HepG2 (cell line): ENCODE results near the gene NAA16.

Experiments
- ARHGAP35 ChIP-seq: sonication (generic); formaldehyde crosslinking; IDR thresholded peaks from 2 replicates; pipeline ENCODE4 v1.9.0; 2022; ENCODE audit warnings: mild to moderate bottlenecking, inconsistent platforms, moderate library complexity, missing genetic modification reagents, borderline replicate concordance
- ARNT ChIP-seq: fragments of 450-650 bp; IDR thresholded peaks from 2 replicates; pipeline ENCODE4 v1.6.1; 2017
- CC2D1A ChIP-seq: sonication (generic); formaldehyde crosslinking; IDR thresholded peaks from 2 replicates; pipeline ENCODE4 v1.8.1; 2023; ENCODE audit warnings: mild to moderate bottlenecking, missing genetic modification reagents
- EP300 ChIP-seq, 3 experiments: sonication (generic) in 1 of 3; formaldehyde crosslinking in 1 of 3; IDR thresholded peaks; 2 replicates each; pipeline versions ENCODE4 v1.5.1 to v1.6.1; 2011 to 2020; ENCODE audit warnings: low read depth in 2 of 3, low read length in 2 of 3, borderline replicate concordance in 1 of 3, improper control_type of control experiment in 1 of 3, mild to moderate bottlenecking in 1 of 3, missing genetic modification reagents in 1 of 3, moderate library complexity in 1 of 3
- HDAC1 ChIP-seq: sonication (generic); formaldehyde crosslinking; IDR thresholded peaks from 2 replicates; pipeline ENCODE4 v1.5.1; 2020; ENCODE audit warnings: mild to moderate bottlenecking, missing genetic modification reagents
- MAF1 ChIP-seq: sonication (generic); formaldehyde crosslinking; IDR thresholded peaks from 2 replicates; pipeline ENCODE4 v1.5.0; 2020; ENCODE audit warnings: missing genetic modification reagents, borderline replicate concordance
- POLR2A ChIP-seq, 2 experiments: IDR thresholded peaks; 2 replicates each; pipeline ENCODE4 v1.6.1; 2011; ENCODE audit warnings: low read depth in 2 of 2, low read length in 2 of 2, mild to moderate bottlenecking in 1 of 2, moderate library complexity in 1 of 2; ENCODE audit not compliant: insufficient read depth in 1 of 2
- PTBP1 ChIP-seq: fragments of 200-400 bp; formaldehyde crosslinking; IDR thresholded peaks from 2 replicates; pipeline ENCODE4 v1.6.1; 2018; ENCODE audit warnings: low read length, low read depth; ENCODE audit not compliant: poor library complexity, severe bottlenecking
- TAF1 ChIP-seq: sonication (generic); formaldehyde crosslinking; IDR thresholded peaks from 2 replicates; pipeline ENCODE4 v1.4.0; 2020; ENCODE audit warnings: missing genetic modification reagents

DNA sequence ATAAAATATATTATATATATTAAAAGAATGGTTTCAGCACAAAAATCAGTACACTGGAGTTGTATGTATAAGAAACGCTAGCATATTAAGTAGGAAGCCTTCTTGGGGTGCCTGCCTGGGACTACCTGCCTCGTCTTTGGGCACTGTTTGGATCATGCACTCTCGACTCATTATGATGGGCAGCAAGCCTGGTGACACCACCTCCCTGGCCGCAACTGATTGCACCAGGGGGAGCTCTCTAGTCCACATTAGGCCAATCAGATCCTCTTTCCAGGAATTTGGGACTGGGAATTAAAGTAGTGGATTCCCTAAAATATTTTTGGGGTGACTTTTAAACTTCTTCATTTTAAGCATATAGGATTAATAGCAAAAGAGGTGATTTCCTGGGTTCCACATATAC, 90.3 kb downstream of the NAA16 start:
- TF ChIP-seq CC2D1A (CRISPR knock-in tag) (no peak), ARHGAP35 (CRISPR knock-in tag) (no peak), EP300 (IDR thresholded peaks at IDR 0.05; ENCODE audit: low read depth in 2 of 2, low read length in 2 of 2) (no peak), EP300 (CRISPR knock-in tag; IDR thresholded peaks at IDR 0.05; ENCODE audit: borderline replicate concordance) (no peak), HDAC1 (CRISPR knock-in tag) (no peak), MAF1 (no peak), ARNT (no peak), TAF1 (CRISPR knock-in tag) (no peak), PTBP1 (no peak), POLR2A (IDR thresholded peaks at IDR 0.05; ENCODE audit: insufficient read depth in 1 of 2, low read depth in 2 of 2, low read length in 2 of 2) (no peak)
